OCI-LY1 (cell line): Measurements from ENCODE around the gene ALDH1L1.

Experiments
- EZH2 ChIP-seq: fragments of 200-600 bp; sonication (generic), shearing (Covaris generic); IDR thresholded peaks from 2 replicates; pipeline ENCODE4 v1.8.0; 2017; ENCODE audit warnings: borderline replicate concordance, mixed run types, mild to moderate bottlenecking, antibody characterized with exemption, low read length, moderate library complexity, mixed read lengths
- TF ChIP-seq, protein P1 (sequence below): fragments of 200-600 bp; sonication (generic), shearing (Covaris generic); IDR thresholded peaks from 2 replicates; pipeline ENCODE4 v1.5.1; 2017; ENCODE audit warnings: mild to moderate bottlenecking, antibody characterized with exemption, low read length, moderate library complexity, mixed read lengths

DNA sequence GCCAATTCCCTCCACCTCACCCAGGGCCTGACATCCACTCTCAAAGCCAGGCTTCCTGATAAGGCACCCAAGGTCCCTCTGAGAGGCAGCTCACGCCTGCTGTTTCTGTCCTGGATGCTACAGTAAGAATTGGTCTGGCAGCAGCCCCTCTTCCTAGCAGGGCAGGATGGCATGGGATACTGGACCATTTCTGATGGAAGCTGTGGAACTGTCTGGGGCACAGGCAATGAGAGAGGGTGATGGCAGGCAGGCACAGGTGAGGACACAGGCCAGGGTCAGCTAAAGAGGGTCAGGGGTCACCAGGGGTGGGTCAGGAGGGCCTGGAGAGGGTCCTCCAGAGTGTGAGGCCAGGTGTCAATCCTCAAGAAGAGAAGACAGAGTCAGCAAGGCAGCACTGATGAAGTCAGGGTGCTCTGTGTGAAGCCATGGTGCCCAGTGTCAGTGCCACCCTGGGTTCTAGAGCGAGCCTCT lies 54.6 kb downstream of the ALDH1L1 start:
- TF ChIP-seq, protein P1, sequence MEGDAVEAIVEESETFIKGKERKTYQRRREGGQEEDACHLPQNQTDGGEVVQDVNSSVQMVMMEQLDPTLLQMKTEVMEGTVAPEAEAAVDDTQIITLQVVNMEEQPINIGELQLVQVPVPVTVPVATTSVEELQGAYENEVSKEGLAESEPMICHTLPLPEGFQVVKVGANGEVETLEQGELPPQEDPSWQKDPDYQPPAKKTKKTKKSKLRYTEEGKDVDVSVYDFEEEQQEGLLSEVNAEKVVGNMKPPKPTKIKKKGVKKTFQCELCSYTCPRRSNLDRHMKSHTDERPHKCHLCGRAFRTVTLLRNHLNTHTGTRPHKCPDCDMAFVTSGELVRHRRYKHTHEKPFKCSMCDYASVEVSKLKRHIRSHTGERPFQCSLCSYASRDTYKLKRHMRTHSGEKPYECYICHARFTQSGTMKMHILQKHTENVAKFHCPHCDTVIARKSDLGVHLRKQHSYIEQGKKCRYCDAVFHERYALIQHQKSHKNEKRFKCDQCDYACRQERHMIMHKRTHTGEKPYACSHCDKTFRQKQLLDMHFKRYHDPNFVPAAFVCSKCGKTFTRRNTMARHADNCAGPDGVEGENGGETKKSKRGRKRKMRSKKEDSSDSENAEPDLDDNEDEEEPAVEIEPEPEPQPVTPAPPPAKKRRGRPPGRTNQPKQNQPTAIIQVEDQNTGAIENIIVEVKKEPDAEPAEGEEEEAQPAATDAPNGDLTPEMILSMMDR = no peak
- TF ChIP-seq EZH2 = no peak
